Endothelial cell of umbilical vein (primary cell): ENCODE data around the gene NATD1. TPM values are rescaled to one million over a fixed set of nuclear protein-coding genes. Genes with fewer than 3 reads are reported as not detected.

Source experiments
- BruUV-seq: library from RNA; stranded (reverse); fragments of 400-500 nt; replicated peaks from 2 replicates; lab custom pipeline; 2021; lab: Mats Ljungman, UMichigan
- CTCF ChIA-PET: fragments of 300-600, 350-600 bp; sonication (Branson Sonifier 250); formaldehyde crosslinking; loops from one replicate; lab custom pipeline; 2021; ENCODE audit warnings: antibody characterized with exemption, inconsistent platforms; lab: Charles Lee
- POLR2A ChIA-PET: fragments of 300-600, 350-600 bp; sonication (Branson Sonifier 250); formaldehyde crosslinking; loops from one replicate; lab custom pipeline; 2021; ENCODE audit warnings: antibody characterized with exemption, inconsistent platforms; lab: Charles Lee
- DNase-seq: peaks from one replicate; pipeline ENCODE4 v3.0.0-alpha.2; 2011; ENCODE audit warnings: low read depth, low spot score
- FAIRE-seq: peaks from 2 replicates; lab custom pipeline; 2011; peaks lifted over from hg19 to GRCh38; lab: Jason Lieb, UNC
- H2AFZ ChIP-seq: 2 replicates; pipeline ENCODE4 v1.6.0; 2012; ENCODE audit warnings: low read depth, low read length, control low read depth, inconsistent platforms
- H3K27ac ChIP-seq: 2 replicates; pipeline ENCODE4 v1.5.1; 2011; ENCODE audit warnings: low read depth, mild to moderate bottlenecking, control low read depth, low read length, moderate library complexity; ENCODE audit not compliant: insufficient read depth
- H3K27me3 ChIP-seq, 2 experiments: 2 replicates each; pipeline versions ENCODE4 v1.6.0 to v1.6.1; 2011; ENCODE audit warnings: low read length in 2 of 2, mixed read lengths in 1 of 2; ENCODE audit not compliant: control insufficient read depth in 2 of 2, insufficient read depth in 2 of 2
- H3K36me3 ChIP-seq, 2 experiments: 2 replicates in 1 of 2; 3 replicates in 1 of 2; pipeline ENCODE4 v1.5.1; 2011; ENCODE audit warnings: low read length in 2 of 2, mild to moderate bottlenecking in 1 of 2, moderate library complexity in 1 of 2; ENCODE audit not compliant: control insufficient read depth in 2 of 2, insufficient read depth in 2 of 2; ENCODE audit errors: extremely low read depth in 1 of 2
- H3K4me1 ChIP-seq: 3 replicates; pipeline ENCODE4 v1.5.1; 2011; ENCODE audit warnings: mild to moderate bottlenecking, low read length; ENCODE audit not compliant: control insufficient read depth, insufficient read depth; ENCODE audit errors: extremely low read depth
- H3K4me2 ChIP-seq: 2 replicates; pipeline ENCODE4 v1.6.1; 2011; ENCODE audit warnings: low read length, control low read depth, mixed read lengths; ENCODE audit not compliant: insufficient read depth
- H3K4me3 ChIP-seq, 3 experiments: fragments of 200-600 bp in 1 of 3; sonication (generic), shearing (Covaris generic) in 1 of 3; replicated peaks in 1 of 3; 2 replicates each; pipeline ENCODE4 v1.5.1; 2011 to 2016; ENCODE audit warnings: control low read depth in 3 of 3, low read length in 3 of 3, mild to moderate bottlenecking in 2 of 3, inconsistent platforms in 1 of 3, low read depth in 1 of 3, moderate library complexity in 1 of 3; ENCODE audit not compliant: insufficient read depth in 1 of 3
- H3K79me2 ChIP-seq: 2 replicates; pipeline ENCODE4 v1.6.0; 2012; ENCODE audit warnings: low read length, inconsistent platforms; ENCODE audit not compliant: control insufficient read depth, insufficient read depth
- H3K9ac ChIP-seq: replicated peaks from 2 replicates; pipeline ENCODE3; 2011; ENCODE audit warnings: low read length, control low read depth; ENCODE audit not compliant: insufficient read depth; ENCODE audit errors: extremely low read depth
- H3K9me1 ChIP-seq: replicated peaks from 3 replicates; pipeline ENCODE4 v1.6.0; 2011; ENCODE audit warnings: mild to moderate bottlenecking, low read length; ENCODE audit not compliant: control insufficient read depth, insufficient read depth; ENCODE audit errors: extremely low read depth
- H3K9me3 ChIP-seq: replicated peaks from 2 replicates; pipeline ENCODE4 v1.5.1; 2012; ENCODE audit warnings: low read length, inconsistent platforms; ENCODE audit not compliant: control insufficient read depth, insufficient read depth
- H4K20me1 ChIP-seq: replicated peaks from 2 replicates; pipeline ENCODE3; 2011; ENCODE audit warnings: mild to moderate bottlenecking, low read length; ENCODE audit not compliant: control insufficient read depth, insufficient read depth; ENCODE audit errors: extremely low read depth
- EZH2 ChIP-seq: IDR thresholded peaks from 2 replicates; pipeline ENCODE4 v1.6.1; 2012; ENCODE audit warnings: borderline replicate concordance, low read depth, mild to moderate bottlenecking, moderate library complexity, low read length, inconsistent platforms; ENCODE audit not compliant: severe bottlenecking
- FOS ChIP-seq: IDR thresholded peaks from 2 replicates; pipeline ENCODE4 v1.6.1; 2011; ENCODE audit warnings: mild to moderate bottlenecking, low read length, moderate library complexity, borderline replicate concordance; ENCODE audit not compliant: insufficient read depth
- GATA2 ChIP-seq: IDR thresholded peaks from 2 replicates; pipeline ENCODE4 v1.7.0; 2011; ENCODE audit warnings: low read depth, mild to moderate bottlenecking, moderate library complexity, mixed read lengths, low read length; ENCODE audit not compliant: insufficient read length, insufficient read depth
- JUN ChIP-seq: IDR thresholded peaks from 2 replicates; pipeline ENCODE4 v1.6.1; 2011; ENCODE audit warnings: borderline replicate concordance, low read depth; ENCODE audit not compliant: insufficient read length, insufficient read depth
- MYC ChIP-seq: IDR thresholded peaks from one replicate; pipeline ENCODE4 v1.6.1; 2011; ENCODE audit warnings: mild to moderate bottlenecking, low read depth, low read length
- POLR2A ChIP-seq: IDR thresholded peaks from 2 replicates; pipeline ENCODE4 v1.6.1; 2012; ENCODE audit warnings: low read depth, mild to moderate bottlenecking, control low read depth, low read length
- POLR2AphosphoS5 ChIP-seq: IDR thresholded peaks from 2 replicates; pipeline ENCODE4 v1.6.1; 2012; ENCODE audit warnings: low read depth, mild to moderate bottlenecking, control low read depth, low read length, moderate library complexity; ENCODE audit not compliant: insufficient read depth
- dilution Hi-C: fragments of 300-500 bp; cut with MboI; formaldehyde crosslinking; loops from one replicate; pipeline ENCODE4 v1.15.0; 2019; ENCODE audit warnings: low sequenced_read_pairs; ENCODE audit not compliant: extremely low pct_ligation_motif_present
- intact Hi-C: fragments of 100-400 bp; cut with micrococcal nuclease; formaldehyde crosslinking; loops from one replicate; pipeline ENCODE4 v1.10.0; 2022
- polyA plus RNA-seq, 4 experiments: library from polyadenylated mRNA; depleted of rRNA in 3 of 4; stranded (reverse) in 3 of 4; unstranded in 1 of 4; fragments of >200 nt; gene quantifications; 2 replicates each; pipeline versions ENCODE4 v1.2.1 to v1.2.3, GENCODE V29; 2011 to 2012; ENCODE audit warnings: missing spikeins in 1 of 4
- total RNA-seq: library from RNA; stranded (reverse); gene quantifications from 2 replicates; pipeline ENCODE4 v1.2.3, GENCODE V29; 2021
- TF ChIP-seq, protein P1 (sequence below), 2 donors: IDR thresholded peaks; 1 replicate in 1 of 2; 2 replicates in 1 of 2; pipeline ENCODE4 v1.5.1; 2011; ENCODE audit warnings: low read length in 2 of 2, mild to moderate bottlenecking in 2 of 2, moderate library complexity in 2 of 2, control low read depth in 1 of 2, inconsistent platforms in 1 of 2, low read depth in 1 of 2; ENCODE audit not compliant: insufficient read depth in 1 of 2; ENCODE audit errors: extremely low read depth in 1 of 2
- TF ChIP-seq, protein P2 (sequence below): IDR thresholded peaks from 2 replicates; pipeline ENCODE4 v1.6.1; 2011; ENCODE audit not compliant: insufficient read depth, insufficient read length

The NATD1 gene
- total and polyA plus RNA-seq, 2 donors (not counting 3 experiments of a cell fraction or from before 2014, with no cell fraction given), result 7.0 to 7.2 TPM

DNA sequence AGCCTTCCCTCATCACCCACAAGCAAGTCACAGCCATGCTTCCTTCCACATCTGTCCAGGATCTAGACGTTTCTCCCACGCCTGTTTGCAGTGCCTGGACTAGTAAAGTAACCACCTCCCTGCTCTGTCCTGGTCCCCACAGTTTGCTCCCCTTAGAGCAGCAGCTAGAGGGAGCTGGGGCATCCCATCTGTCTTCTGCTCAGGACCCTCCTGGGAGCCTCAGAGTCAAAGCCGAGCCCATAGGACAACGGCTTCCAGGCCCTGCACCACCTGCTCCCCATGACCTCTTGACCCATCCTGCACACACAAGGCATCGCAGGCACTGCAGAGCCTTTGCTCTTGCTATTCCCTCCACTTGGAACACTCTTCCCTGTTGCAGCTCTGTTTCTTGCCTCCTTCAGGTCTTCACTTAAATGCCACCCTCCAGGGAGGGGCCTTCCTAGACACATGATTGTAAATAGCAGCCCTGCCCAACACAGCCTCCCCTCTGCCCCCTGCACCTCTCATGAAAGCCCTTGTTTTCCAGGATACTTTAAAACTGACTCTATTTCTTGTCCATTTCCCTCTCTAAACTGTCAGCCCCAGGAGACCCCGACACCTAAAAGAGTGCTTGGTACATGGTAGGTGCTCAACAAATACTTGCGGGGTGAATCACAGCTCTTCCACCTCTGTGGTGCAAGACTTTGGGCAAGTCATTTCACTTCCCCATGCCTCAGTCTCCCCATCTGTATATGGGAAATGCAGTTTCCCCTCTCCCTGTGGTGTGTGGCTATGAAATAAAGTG is 3.1 kb downstream of the NATD1 start:
- Histone ChIP-seq H3K4me3 (no peak overlapping the region), H3K27me3 (no peaks in the 10 kb centered on the region), H3K27ac (no peak overlapping the region), H3K9ac (no peak overlapping the region), H3K79me2 (no peaks in the 10 kb centered on the region), H3K36me3 (no peaks in the 10 kb centered on the region), H4K20me1 (no peaks in the 10 kb centered on the region), H3K9me3 (no peaks in the 10 kb centered on the region), H3K4me2 (no peak overlapping the region), H2AFZ (no peak overlapping the region), H3K4me1 (peaks cover 8% of the 10 kb centered on the region), H3K9me1 (no peaks in the 10 kb centered on the region)
- intact Hi-C loops (no loop called here), dilution Hi-C loops (no loop called here)
- POLR2A ChIA-PET, result interaction anchor here (0.6 kb wide), 1 partner anchor 14 kb away, joined by 5 read pairs; no protein-coding TSS in a partner anchor
- CTCF ChIA-PET, result interaction anchor here (1.1 to 2.3 kb wide), 4 partner anchors 11 to 130 kb away, joined by 3 to 9 read pairs (median 6); no protein-coding TSS in a partner anchor
- DNase-seq (no peak), FAIRE-seq (no peak)
- BruUV-seq, result no TSS peak
- TF ChIP-seq GATA2, result no peak
- no peak for TF ChIP-seq POLR2A
- TF ChIP-seq, protein P1, sequence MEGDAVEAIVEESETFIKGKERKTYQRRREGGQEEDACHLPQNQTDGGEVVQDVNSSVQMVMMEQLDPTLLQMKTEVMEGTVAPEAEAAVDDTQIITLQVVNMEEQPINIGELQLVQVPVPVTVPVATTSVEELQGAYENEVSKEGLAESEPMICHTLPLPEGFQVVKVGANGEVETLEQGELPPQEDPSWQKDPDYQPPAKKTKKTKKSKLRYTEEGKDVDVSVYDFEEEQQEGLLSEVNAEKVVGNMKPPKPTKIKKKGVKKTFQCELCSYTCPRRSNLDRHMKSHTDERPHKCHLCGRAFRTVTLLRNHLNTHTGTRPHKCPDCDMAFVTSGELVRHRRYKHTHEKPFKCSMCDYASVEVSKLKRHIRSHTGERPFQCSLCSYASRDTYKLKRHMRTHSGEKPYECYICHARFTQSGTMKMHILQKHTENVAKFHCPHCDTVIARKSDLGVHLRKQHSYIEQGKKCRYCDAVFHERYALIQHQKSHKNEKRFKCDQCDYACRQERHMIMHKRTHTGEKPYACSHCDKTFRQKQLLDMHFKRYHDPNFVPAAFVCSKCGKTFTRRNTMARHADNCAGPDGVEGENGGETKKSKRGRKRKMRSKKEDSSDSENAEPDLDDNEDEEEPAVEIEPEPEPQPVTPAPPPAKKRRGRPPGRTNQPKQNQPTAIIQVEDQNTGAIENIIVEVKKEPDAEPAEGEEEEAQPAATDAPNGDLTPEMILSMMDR (IDR thresholded peaks at IDR 0.05; ENCODE audit: extremely low read depth in 1 of 2, insufficient read depth in 1 of 2, low read depth in 1 of 2, low read length in 2 of 2), result no peak
- no peak for TF ChIP-seq FOS
- TF ChIP-seq JUN, result no peak
- TF ChIP-seq EZH2, result no peak
- no peak for TF ChIP-seq POLR2AphosphoS5
- no peak for TF ChIP-seq MYC
- TF ChIP-seq, protein P2, sequence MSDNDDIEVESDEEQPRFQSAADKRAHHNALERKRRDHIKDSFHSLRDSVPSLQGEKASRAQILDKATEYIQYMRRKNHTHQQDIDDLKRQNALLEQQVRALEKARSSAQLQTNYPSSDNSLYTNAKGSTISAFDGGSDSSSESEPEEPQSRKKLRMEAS, result no peak
